ENCODE data around the gene NAPSA. TPM values are rescaled to one million over a fixed set of nuclear protein-coding genes. Genes with fewer than 3 reads are reported as not detected.
A peak's percentile ranks its signal among the peaks of the same experiment; 100 is the strongest.

NAPSA gene
- total and polyA plus RNA-seq, 10 of the 15 experiments (the other 5 are each of a cell fraction or from before 2014, with no cell fraction given) = 6.7 to 45.4 (median 17.1) TPM

- TF ChIP-seq ZNF592 (IDR thresholded peaks at IDR 0.05) (no peak), BHLHE40 (IDR thresholded peaks at IDR 0.05; ENCODE audit: borderline replicate concordance in 1 of 2, low read depth in 2 of 2, low read length in 1 of 2) (no peak; a peak in 2 of 4 replicates), MAX (IDR thresholded peaks at IDR 0.05; ENCODE audit: low read depth, low read length) (peak; percentile 43), BCL3 (IDR thresholded peaks at IDR 0.05; ENCODE audit: borderline replicate concordance, insufficient read depth, low read depth, low read length, poor library complexity, severe bottlenecking) (peak; percentile 22), TAF1 (IDR thresholded peaks at IDR 0.05; ENCODE audit: borderline replicate concordance, low read depth, low read length) (no peak), POLR2AphosphoS5 (IDR thresholded peaks at IDR 0.05; ENCODE audit: low read length) (peak; percentile 69; the same call in 1 of the 2 replicates), MYB (IDR thresholded peaks at IDR 0.05; ENCODE audit: borderline replicate concordance, low read depth, low read length) (no peak), ZZZ3 (IDR thresholded peaks at IDR 0.05; ENCODE audit: control insufficient read depth, insufficient read length, low read depth) (no peak), JUNB (IDR thresholded peaks at IDR 0.05) (no peak), SMC3 (IDR thresholded peaks at IDR 0.05; ENCODE audit: borderline replicate concordance, low read length) (no peak), CUX1 (IDR thresholded peaks at IDR 0.05; ENCODE audit: insufficient replicate concordance, low read depth, low read length) (no peak), NR2C2 (IDR thresholded peaks at IDR 0.05; ENCODE audit: borderline replicate concordance, control insufficient read depth, insufficient read length, low read depth) (peak; percentile 47), SUPT20H (IDR thresholded peaks at IDR 0.05; ENCODE audit: borderline replicate concordance, control insufficient read depth, low read depth, low read length) (no peak), ATF3 (IDR thresholded peaks at IDR 0.05; ENCODE audit: borderline replicate concordance, extremely low read depth, low read depth, low read length) (no peak), CBX3 (IDR thresholded peaks at IDR 0.05; ENCODE audit: borderline replicate concordance, low read depth) (no peak), IKZF2 (IDR thresholded peaks at IDR 0.05) (0 out of 4 replicates have a peak, but pooled peaks of 1 of the 2 experiments have one; percentile 11)
Measured at GRCh38 chr19:50383852-50384684, 18.6 kb upstream of the NAPSA start, which contains the start of gene POLD1 (continued).

Measured in GM12878 (cell line).